Measurements from ENCODE around the gene IER5L.
A peak's percentile ranks its signal among the peaks of the same experiment; 100 is the strongest.
"Not testable (repeated sequence)": the region's sequence is repeated elsewhere in the genome, so short reads cannot be mapped to it uniquely, and the experiment has no call there.

The IER5L gene

GRCh38 chr9:129178568-129179382, 714 bp upstream of the IER5L start:
- DNase-seq: no peak

GRCh38 chr9:129177443-129177790, 644 bp downstream of the IER5L start:
- peak; percentile 42 for DNase-seq

DNA sequence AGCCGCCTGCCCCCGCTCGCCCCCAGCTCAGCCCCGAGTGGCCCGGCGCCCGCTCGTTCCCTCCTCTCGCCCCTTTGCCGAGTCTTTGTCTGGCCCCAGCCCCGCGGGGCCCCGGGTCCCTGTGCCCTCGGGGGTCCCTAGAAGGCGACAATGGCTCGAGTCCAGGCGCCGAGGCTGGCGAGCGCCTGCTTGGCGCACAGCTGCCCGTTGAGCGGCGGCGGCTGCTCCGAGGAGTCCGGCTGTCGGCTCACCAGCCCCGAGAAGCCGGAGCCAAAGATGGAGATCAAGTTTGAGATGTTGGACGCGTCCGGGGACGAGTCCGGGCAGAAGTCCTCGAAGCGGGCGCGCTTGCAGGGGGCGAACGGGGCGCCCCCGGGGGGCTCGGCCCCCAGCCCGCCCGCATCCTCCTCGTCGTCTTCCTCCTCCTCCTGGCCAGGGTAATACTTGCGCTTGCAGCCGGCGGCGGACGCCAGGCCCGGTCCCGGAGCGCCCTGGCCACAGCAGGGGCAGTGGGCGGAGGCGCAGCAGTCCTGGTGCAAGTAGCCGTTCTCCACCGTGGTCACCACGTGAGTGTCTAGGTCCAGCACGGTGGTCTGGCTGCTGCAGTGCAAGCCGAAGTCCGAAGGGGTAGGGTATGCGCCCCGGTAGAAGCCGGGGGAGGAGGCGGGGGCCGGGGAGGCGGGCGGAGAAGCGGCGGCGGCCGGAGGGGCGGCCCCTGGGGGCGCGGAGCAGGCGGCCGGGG, 1.2 kb downstream of the IER5L start:
- peak; percentile 36 for DNase-seq

- peak; percentile 62 for DNase-seq
Observed at GRCh38 chr9:129175825-129176633, 2.0 kb downstream of the IER5L start.

DNA sequence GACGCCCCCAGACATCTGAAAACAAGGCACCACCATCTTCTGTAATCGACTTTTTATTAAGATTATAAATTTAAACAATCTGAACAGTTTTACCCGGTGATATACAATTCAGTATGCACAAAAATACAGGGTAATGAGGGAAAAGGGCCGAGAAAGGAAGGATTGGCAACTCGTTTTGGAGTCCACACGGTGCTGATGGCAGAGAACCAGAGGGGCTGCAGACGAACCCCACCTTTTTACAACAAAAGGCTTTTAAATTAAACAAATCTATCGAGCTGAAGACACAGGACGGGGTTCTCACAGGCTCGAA, 2.6 kb downstream of the IER5L start:
- DNase-seq: no peak

- peak; percentile 61 for DNase-seq
Observed at GRCh38 chr9:129174724-129175514, 3.1 kb downstream of the IER5L start.

- DNase-seq: peak; percentile 91
Observed at GRCh38 chr9:129174102-129174723, 3.8 kb downstream of the IER5L start.

DNA sequence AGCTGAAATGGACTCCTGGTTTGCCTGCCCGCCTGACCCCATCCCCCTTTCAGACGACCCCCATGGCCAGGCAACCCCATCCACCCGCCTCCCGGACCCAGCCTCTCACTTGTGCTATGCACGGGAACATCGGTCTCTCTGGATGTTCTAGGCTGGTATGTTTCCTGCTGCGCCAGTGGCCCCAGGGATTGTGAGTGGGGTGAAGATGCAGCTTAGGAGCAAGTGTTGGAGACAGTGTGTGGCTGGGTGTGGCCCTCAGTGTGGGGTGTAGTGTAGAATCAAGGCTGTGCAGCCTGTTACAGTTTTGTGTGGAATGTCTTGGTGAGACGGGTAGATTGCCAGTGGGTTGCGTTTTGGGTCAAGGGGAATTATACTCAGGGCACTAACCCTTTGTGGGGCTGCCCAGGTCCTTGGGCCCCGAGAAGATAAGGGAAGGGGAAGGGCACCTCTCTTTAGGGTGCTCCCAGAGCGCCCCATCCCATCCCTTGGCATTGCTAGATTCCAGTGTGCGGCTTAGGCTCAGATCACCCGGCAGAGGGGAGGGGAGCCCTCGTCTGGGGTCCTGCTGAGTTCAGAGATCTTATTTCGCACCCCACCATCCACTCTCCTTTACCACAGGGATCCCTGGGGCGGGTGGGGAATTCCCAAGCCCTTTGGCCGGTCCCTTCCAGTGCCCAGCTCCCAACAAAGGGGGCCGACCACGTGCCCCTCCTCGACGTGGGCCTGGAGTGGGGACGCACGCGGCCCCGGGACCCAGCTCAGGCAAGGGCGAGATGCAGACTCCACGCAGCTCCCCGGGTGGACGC, 4.6 kb downstream of the IER5L start:
- no peak for DNase-seq

GRCh38 chr9:129172816-129173215, 5.2 kb downstream of the IER5L start:
- no peak for DNase-seq

DNA sequence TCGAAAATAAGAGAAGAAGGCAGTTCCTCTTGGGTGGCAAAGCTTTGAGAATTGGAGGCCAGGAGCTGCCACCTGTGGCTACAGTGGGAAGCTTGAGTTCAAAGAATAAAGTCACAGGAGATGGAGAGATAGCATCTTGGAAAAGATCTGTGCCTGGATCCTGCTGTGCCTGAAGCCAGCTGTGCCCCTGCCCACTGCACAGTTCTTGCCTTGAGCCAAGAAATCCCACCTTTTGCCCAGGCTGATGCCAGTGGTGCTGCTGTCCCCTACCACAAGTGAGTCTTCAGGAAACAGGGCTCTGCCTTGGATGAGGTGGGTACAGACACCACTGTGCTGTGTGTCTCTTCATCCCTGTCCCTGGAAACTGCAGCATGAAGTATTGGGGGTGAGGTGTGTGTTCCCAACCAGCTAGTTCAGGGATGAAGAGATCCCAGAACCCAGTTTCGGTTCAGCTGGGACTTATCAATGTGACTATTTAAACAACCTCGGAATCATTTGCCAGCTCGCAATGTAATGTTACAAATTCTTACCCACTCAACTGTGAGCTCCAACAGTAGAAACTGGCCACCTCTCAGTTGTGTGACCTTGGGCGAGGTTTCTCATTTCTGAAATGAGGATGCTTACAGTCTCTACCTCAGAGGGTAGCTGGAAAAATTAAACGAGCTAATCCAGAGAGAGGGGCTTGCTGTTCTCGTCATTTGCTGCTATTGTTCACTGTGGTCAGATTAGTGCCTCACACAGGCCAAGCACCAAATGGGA, 5.9 kb downstream of the IER5L start:
- DNase-seq: no peak

- no peak for DNase-seq
Observed at GRCh38 chr9:129170229-129170628, 7.8 kb downstream of the IER5L start.

GRCh38 chr9:129166623-129167557, 11.2 kb downstream of the IER5L start:
- DNase-seq: no peak

DNA sequence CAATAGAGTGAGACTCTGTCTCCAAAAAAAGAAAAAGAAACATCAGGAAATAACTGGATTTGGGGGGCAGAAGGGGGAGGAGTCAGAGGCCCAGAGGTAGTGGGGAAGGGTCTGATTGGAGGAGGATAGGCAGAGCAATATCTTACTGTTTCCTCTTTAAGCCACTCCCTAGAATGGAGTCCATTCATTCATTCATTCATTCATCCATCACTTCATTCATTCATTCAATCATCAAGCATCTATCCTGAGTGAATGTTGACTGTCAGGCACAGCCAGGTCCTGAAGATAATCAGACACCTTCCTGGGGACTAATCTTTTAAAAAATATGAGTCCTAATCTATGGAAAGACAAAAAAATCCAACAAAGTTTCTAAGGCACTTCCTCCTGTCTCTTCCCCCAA, 12.9 kb downstream of the IER5L start:
- DNase-seq: no peak

DNA sequence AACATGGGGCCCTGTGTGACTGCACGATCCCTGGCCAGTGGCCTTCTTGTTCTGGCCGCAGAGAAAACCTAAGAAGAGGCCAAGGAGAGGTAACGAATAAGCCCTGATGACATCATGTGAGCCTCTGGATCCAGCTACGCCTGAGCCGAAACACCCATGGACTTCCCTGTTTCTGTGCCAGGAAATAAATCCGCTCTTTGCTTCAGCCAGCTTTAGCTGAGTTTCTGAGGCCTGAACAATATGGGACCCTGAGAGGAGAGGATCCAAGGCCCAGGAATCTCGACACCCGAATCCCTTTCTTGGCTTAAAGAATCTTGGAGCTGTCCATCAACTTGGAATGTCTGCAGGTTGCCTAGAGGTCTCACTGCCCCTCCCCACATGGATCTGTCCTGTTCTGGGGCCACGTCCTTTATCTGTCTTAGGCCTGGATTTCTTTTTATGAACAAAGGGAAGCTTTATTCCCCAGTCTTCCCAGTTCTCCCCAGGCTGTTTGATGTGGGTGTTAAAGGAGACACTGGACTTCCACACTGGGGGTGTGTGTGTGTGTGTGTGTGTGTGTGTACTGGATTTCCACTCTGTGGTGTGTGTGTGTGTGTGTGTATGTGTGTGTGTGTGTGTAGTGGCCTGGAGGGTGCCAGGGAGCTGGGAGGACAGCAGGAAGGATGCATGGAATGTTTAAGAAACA, 13.7 kb downstream of the IER5L start:
- no peak for DNase-seq

- no peak for DNase-seq
Observed at GRCh38 chr9:129163753-129164152, 14.3 kb downstream of the IER5L start.

DNA sequence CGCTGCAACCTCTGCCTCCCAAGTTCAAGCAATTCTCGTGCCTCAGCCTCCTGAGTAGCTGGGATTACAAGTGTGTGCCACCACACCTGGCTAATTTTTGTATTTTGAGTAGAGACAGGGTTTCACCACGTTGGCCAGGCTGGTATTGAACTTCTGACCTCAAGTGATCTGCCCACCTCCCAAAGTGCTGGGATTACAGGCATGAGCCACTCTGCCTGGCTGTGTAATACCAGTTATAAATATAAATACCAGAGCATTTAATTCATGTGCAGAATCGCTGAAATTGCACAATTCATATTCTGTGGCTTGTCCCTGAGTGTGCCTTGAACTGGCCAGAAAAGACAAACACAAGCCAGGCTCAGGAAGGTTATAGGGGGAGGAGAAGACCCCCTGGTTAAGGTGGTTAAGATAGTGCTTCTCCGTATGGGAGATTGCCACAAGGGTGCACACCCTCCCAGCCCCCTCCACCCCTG, 14.8 kb downstream of the IER5L start:
- DNase-seq: not testable (repeated sequence)

GRCh38 chr9:129162497-129163197, 15.4 kb downstream of the IER5L start:
- DNase-seq: no peak

GRCh38 chr9:129161534-129161837, 16.6 kb downstream of the IER5L start:
- no peak for DNase-seq

All from NCI-H82 (cell line).